Ramos (cell line): ENCODE measurements around the gene TAF9B.
"Not testable (repeated sequence)": the region's sequence is repeated elsewhere in the genome, so short reads cannot be mapped to it uniquely, and the experiment has no call there.

ENCODE experiments used
- in situ Hi-C: fragments of 300-500 bp; cut with MboI; formaldehyde crosslinking; loops from one replicate; pipeline ENCODE4 v1.14.3; 2022; ENCODE audit warnings: low sequenced_read_pairs; ENCODE audit not compliant: unreplicated experiment

Gene TAF9B

DNA sequence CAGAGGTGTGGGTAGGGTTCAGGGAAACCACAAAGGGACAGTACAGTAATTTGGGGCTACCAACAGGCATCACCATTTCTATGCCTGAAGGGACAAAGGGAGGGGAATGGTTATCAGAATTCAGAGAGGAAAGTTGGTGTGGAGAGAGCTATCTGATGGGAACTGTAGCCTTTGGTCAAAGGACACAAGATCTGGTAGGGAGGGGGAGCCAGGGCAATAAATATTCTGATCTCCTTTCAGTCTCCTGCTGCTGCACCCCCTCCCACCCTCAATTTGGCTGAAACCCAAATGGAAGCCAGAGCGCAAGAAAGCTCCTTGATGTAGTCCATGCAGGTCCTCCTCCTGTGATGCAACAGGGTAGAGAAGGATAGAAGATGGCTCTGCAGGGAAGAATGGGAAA, 20.8 kb downstream of the TAF9B start:
- in situ Hi-C loops: loop anchor here (25.0 kb wide), 1 partner anchor 206 kb away; the partner anchor contains the start of gene ATP7A

- in situ Hi-C loops: loop anchor here (25.0 kb wide), 1 partner anchor 204 kb away; the partner anchor contains the start of gene ATP7A
Observed at GRCh38 chrX:78116766-78117165, 22.7 kb downstream of the TAF9B start.

DNA sequence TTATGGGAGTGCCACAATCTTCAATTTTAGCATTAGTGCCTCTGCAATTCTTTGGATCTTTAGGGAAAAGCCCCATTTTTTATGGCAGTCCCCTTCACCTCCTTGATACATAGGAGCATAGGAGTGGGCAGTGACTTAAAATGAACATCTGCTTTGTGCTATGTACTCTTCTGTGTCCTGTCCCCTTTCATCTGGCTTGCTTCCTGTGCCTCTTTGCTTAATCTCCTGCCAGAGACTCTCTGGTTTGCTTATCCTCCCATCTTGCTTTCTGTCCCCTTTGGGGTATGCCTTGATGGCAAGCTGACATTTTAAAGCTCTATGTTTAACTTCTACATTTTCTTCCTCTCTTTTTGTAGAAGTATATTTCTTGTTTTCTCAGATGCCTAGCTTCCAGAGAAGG, 23.1 kb downstream of the TAF9B start:
- in situ Hi-C loops: loop anchor here (25.0 kb wide), 1 partner anchor 204 kb away; the partner anchor contains the start of gene ATP7A

GRCh38 chrX:78111140-78111931, 28.1 kb downstream of the TAF9B start:
- in situ Hi-C loops: loop anchor here (25.0 kb wide), 1 partner anchor 199 kb away; the partner anchor contains the start of gene ATP7A

- in situ Hi-C loops: loop anchor here (25.0 kb wide), 1 partner anchor 197 kb away; the partner anchor contains the start of gene ATP7A
Observed at GRCh38 chrX:78109458-78109857, 30.0 kb downstream of the TAF9B start.

- in situ Hi-C loops: loop anchor here (25.0 kb wide), 1 partner anchor 194 kb away; the partner anchor contains the start of gene ATP7A
Observed at GRCh38 chrX:78106651-78106986, 32.8 kb downstream of the TAF9B start.

DNA sequence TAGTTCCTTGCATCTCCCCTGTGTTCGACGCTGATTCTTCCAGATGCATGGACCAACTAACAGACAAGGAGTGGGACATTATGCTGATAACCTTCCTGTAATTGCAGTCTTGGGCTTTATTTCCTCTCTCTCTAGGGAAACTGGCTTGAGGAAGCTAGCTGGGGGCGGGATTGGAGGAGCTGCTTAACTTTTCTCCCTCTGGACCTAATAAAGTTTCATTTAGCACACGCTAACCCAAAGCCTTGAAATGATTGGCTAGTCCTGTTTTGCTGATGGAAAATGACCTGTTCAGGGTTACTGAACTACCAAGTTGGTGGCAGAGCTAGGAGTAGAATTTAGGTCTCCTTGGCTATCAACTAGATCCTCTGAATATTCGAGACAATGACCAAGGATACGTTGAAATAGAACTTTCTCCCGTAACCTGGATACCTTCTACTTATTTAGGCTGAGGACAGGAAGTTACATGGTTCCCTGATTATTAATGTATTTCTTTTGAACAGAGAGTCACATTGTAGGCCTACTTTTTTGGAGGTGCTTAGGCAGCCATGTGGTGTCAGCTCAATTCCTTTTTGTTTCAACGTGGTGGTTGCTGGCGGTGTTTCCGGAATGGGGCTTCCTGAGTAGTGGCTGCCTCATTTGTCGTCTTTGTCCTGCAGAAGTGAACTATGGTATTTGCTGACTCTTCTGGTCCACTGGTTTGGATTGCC, 33.4 kb downstream of the TAF9B start:
- in situ Hi-C loops: loop anchor here (25.0 kb wide), 1 partner anchor 194 kb away; the partner anchor contains the start of gene ATP7A

DNA sequence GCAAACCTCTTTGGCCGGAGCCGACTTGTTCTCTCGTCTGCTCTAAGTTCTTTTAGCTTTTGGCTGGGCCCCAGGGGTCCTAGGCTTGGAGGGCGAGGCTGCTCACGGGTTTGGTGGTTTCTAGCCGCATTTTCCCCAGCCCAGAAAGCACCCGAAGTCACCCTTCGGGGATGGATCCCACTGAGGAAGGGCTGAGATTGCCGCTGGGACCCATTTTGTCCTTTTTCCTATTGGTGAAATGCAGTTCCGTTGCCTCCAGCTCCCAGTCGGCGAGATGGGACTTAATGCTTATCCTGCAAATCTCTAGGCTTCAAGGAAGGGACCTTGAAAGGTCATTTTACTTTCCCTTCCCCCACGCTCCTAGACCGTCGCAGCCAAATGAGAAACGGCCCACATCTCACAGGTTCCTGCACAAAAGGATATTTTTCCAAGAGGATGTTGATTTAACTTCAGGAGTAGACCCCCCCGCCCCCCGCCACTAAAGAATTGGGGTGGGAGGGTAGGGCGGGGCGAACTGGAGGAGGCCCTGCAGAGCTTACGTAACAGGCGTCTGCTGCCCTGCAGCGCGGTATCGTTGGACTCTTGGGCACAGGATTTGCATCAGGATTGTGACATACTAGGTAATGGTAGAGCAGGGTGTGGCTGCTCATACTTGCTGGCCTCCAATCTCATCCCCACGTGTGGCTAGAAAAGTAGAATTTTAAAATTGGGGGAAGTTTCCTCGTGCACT, 34.8 kb downstream of the TAF9B start:
- in situ Hi-C loops: loop anchor here (25.0 kb wide), 1 partner anchor 192 kb away; the partner anchor contains the start of gene ATP7A

DNA sequence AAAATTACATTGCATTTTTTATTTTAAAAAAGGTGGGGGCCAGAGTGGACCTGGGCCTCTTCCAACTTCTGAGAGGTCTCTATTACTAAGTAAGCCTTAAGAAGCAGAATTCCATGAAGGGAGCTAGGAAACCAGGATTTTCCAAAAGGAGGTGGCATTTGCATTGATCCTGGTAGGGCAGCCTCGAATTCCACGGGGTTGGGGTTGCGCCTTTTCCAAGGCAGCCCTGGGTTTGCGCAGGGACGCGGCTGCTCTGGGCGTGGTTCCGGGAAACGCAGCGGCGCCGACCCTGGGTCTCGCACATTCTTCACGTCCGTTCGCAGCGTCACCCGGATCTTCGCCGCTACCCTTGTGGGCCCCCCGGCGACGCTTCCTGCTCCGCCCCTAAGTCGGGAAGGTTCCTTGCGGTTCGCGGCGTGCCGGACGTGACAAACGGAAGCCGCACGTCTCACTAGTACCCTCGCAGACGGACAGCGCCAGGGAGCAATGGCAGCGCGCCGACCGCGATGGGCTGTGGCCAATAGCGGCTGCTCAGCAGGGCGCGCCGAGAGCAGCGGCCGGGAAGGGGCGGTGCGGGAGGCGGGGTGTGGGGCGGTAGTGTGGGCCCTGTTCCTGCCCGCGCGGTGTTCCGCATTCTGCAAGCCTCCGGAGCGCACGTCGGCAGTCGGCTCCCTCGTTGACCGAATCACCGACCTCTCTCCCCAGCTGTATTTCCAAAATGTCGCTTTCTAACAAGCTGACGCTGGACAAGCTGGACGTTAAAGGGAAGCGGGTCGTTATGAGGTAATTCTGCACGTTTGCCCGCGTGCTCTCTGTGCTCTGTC, 35.6 kb downstream of the TAF9B start, which contains the start of gene PGK1:
Gene PGK1, plus strand, starts transcription at position 626 of the 824 bp plus-strand sequence. Its CDS starts 93 bp downstream, at position 719.
- in situ Hi-C loops: loop anchor here (25.0 kb wide), 1 partner anchor 192 kb away; the partner anchor contains the start of gene ATP7A

DNA sequence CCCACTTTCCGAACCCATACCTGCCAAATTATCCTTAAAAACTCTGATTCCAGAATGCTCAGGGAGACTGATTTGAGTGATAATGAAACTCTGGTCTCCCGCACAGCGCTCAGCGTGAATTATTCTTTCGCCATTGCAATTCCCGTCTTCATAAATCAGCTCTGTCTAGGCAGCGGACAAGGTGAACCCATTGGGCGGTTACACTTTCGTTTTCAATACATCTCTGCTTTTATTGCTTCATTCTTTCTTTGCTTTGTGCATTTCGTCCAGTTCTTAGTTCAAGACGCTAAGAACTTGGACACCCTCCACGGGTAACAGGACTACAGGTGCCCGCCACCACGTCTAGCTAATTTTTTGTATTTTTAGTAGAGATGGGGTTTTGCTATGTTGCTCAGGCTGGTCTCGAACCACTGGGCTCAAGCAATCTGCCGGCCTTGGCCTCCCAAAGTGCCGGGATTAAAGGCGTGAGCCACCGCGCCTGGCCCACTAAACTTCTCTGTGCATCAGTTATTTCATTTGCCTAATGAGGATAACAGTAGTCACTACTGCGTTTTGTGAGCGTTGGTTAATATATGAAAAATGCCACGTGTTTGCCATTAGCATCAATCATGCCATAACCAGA, 36.3 kb downstream of the TAF9B start:
- in situ Hi-C loops: loop anchor here (25.0 kb wide), 1 partner anchor 191 kb away; the partner anchor contains the start of gene ATP7A

- in situ Hi-C loops: loop anchor here (25.0 kb wide), 1 partner anchor 190 kb away; the partner anchor contains the start of gene ATP7A
Observed at GRCh38 chrX:78102091-78102490, 37.4 kb downstream of the TAF9B start.

- in situ Hi-C loops: no loop called here
Observed at GRCh38 chrX:78098108-78098507, 41.3 kb downstream of the TAF9B start.

GRCh38 chrX:78092296-78092695, 47.2 kb downstream of the TAF9B start:
- in situ Hi-C loops: no loop called here

GRCh38 chrX:78081413-78081812, 58.0 kb downstream of the TAF9B start:
- in situ Hi-C loops: not testable (repeated sequence)
